IPS DF 4.7 (cell line): ENCODE results near the gene RNF26.

Source experiments
- DNase-seq: peaks from one replicate; pipeline ENCODE4 v3.0.0-alpha.2; 2013; ENCODE audit warnings: low spot score; ENCODE audit errors: extremely low read depth

Gene RNF26

GRCh38 chr11:119315131-119316015 is 19.0 kb upstream of the RNF26 start:
- DNase-seq: no peak

GRCh38 chr11:119316016-119316728 is 18.2 kb upstream of the RNF26 start:
- no peak for DNase-seq

GRCh38 chr11:119316729-119317591 is 17.4 kb upstream of the RNF26 start, which contains the start of gene MCAM:
MCAM (minus strand) TSS chr11:119317130; CDS start chr11:119317101, 29 bp downstream.
- DNase-seq: no peak

GRCh38 chr11:119317592-119318239 is 16.6 kb upstream of the RNF26 start:
- no peak for DNase-seq

- DNase-seq: no peak
Measured at GRCh38 chr11:119318240-119319135, 15.8 kb upstream of the RNF26 start.

- DNase-seq: no peak
Measured at GRCh38 chr11:119319136-119319699, 15.1 kb upstream of the RNF26 start.

GRCh38 chr11:119319700-119320239 is 14.6 kb upstream of the RNF26 start:
- no peak for DNase-seq

GRCh38 chr11:119320240-119320775 is 14.0 kb upstream of the RNF26 start:
- no peak for DNase-seq

- DNase-seq: no peak
Measured at GRCh38 chr11:119320776-119321524, 13.4 kb upstream of the RNF26 start.

GRCh38 chr11:119322360-119322739 is 12.0 kb upstream of the RNF26 start:
- no peak for DNase-seq

GRCh38 chr11:119322921-119323531 is 11.3 kb upstream of the RNF26 start:
- no peak for DNase-seq

- no peak for DNase-seq
Measured at GRCh38 chr11:119323532-119324033, 10.7 kb upstream of the RNF26 start.

GRCh38 chr11:119324189-119324588 is 10.1 kb upstream of the RNF26 start:
- DNase-seq: no peak

- DNase-seq: no peak
Measured at GRCh38 chr11:119329320-119329719, 5.0 kb upstream of the RNF26 start.

GRCh38 chr11:119330237-119330636 is 4.1 kb upstream of the RNF26 start:
- no peak for DNase-seq

- no peak for DNase-seq
Measured at GRCh38 chr11:119332111-119332765, 2.1 kb upstream of the RNF26 start.

- no peak for DNase-seq
Measured at GRCh38 chr11:119335091-119335654, 846 bp downstream of the RNF26 start.
